ENCODE data around the gene PPAT. TPM values are rescaled to one million over a fixed set of nuclear protein-coding genes. Genes with fewer than 3 reads are reported as not detected.
"Not testable (repeated sequence)": the region's sequence is repeated elsewhere in the genome, so short reads cannot be mapped to it uniquely, and the experiment has no call there.

The PPAT gene
- polyA plus RNA-seq, 4 donors, result 19.8 to 31.7 (median 26.6) TPM

DNA sequence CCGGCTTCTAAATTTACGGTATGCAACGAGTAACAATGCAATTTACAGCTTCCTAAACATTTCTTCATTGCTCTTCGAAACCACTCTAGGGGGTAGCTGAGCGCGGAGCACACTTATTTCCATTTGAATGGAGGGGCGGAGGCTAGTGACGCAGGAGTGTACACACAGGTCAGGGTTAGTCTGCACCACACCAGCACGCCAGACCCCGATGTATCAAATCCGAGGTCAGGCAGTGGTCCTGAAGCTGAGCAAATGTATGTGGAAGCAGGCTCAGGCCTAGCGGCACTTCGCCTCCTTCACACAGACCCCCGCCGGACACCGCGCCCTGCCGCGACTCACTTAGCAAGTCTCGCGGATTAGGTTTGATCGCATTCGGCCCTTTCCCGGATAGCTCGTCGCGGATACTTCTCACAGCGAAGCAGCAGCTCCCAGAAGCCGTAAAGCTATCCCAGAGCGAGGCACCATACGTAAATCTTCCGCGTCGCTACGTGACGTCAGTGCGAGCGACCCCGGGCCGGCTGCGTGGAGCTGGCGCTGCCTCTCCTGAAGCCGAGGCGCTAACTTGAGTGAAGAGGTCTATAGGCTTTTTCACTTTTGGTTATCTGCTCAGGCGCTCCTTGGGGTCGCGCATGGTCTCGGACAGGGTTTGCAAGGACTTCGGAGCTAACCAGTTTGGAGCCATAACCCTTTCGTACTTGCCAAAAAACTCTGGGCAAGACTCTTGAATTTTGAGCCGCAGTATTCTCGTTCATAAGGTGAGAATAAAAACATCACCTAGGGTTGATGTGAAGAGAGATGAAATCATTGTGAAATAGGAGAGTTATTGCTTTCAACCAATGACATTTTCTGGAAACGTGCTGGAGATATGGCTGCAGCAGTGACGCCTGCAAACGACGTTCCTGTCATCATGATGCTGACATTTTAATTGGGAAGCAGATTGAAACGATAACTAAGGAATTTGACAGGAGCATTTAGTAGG lies 48.1 kb downstream of the PPAT start, which contains the start of gene AASDH:
AASDH (minus strand) TSS at position 469 of the 979 bp plus-strand sequence. CDS start 3,192 bp downstream, outside the sequence.
- peak; percentile 88 to 97 (median 92) for DNase-seq (ENCODE audit: low read depth in 4 of 4, low spot score in 3 of 4)

DNA sequence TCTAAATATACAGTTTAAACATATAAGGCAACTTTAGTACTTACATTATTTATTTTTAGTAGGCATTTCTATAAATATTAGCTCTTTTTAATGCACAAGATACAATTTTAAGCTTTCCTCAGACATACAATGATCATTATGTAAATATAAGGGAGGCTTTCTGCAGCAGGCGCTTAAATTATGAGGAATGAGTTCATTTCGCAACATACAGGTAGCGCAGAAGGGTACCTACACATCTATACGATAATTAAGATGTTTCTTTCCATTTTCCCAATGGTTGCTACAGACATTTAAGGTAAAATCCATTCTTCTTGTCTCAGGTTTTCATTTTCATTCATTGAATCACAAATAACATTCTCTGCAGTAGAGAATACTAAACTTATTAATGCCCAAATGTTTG lies 49.3 kb downstream of the PPAT start:
- DNase-seq (ENCODE audit: low read depth in 4 of 4, low spot score in 3 of 4), result no peak

DNA sequence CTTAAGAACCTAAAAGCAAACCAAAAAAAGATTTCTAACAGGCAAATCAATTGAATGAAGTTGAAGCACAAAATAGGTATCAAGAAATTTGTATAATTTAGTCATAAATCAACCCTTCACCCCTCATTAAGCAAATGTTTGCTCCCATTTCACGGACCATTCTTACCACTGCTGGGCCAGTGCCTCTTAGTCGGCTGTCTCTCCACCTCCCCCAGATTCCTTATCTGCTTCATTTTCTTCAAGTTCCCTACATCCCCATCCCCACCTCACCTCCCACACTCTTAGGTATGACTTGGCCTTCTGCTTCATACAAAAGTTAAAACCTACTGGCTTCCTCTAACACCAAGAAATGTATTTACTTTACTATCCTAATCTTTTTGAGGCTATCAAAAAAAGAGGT lies 60.0 kb downstream of the PPAT start:
- no peak for DNase-seq (ENCODE audit: low read depth in 4 of 4, low spot score in 3 of 4)

DNA sequence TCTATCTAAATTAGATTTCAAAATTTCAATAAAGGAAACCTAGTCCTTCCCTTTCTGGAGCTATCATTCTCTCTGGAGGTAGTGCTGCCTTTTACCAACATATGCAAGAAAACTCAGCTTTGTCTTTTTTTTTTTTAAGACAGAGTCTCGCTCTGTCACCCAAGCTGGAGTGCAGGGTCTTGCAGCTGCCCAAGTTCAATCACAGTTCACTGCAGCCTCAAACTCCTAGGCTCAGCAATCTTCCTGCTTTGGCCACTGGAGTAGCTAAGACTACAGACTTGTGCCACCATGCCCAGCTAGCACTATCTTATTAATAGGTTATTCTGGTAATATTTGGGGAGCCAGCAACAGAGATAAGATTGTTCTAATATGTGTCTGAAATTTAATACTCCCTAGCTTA lies 60.5 kb downstream of the PPAT start:
- no peak for DNase-seq (ENCODE audit: low read depth in 4 of 4, low spot score in 3 of 4)

DNA sequence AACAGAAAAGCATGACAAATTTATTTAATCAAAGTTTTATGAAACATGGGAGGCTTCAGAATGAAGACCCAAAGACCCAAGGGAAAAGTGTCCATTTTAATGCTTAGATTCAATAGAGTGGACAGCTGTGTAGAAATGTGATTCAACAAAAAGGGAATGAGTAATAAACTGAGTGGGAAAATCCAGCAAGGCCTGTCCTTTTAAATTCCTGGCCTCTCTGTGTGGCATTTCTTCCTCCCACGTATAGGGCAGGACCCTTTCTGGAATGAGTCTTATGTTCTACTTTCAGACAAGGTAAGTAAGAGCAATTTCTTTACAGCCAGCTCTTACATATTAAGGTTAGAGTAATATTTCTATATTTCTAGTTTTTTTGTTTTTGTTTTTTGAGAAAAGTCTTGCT lies 62.6 kb downstream of the PPAT start:
- DNase-seq (ENCODE audit: low read depth in 4 of 4, low spot score in 3 of 4), result no peak

DNA sequence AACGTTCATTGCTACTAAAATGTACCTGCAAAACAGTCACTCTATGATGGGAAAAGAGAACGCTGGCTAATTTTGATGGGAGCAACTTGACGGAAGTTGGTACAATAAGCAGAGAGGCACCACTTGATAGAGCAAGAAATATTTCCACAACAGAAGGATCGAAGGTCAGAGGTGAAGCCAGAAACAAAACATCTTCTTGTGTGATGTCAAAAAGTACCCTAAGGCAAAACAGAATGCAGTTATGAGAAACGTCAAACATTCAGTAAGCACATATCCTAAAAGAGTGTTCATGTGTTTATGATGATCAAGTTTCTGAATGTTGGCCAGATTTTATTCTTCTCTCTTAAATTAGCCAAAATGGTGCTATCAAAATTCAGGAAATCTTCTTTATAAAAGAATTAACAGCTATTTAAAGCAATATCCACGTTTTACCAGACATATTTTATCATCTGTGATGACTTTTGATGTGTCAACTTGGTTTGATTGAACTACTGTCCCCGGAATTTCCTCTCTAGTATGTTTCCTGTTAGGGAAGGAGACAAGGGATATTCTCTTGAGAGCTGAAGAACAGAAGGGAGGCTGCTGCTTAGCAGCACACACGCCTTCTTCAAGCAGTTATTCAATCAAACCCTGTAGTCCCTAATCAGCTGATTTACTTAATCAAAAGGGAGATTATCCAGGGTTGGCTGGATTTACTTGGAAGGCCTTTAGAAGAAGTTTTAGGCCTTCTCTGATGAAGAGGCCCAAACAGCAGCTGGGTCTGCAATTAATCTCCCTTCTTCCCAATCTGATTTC lies 63.8 kb downstream of the PPAT start:
- DNase-seq (ENCODE audit: low read depth in 4 of 4, low spot score in 3 of 4), result no peak

DNA sequence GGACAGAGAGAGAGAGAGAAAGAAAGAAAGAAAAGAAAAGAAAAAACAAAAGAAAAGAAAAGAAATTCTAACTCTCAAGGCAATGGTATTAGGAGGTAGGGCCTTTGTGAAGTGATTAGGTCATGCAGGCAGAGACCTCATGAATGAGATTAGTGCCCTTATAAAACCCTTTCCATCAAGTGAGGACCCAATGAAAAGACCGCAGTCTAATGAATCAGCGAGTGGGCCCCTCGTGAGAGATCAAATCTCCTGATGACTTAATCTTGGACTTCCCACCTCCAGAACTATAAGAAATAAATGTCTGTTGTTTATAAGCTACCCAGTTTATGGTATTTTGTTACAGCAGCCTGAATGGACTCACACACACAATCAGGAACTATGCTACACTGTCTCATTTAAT lies 65.0 kb downstream of the PPAT start:
- DNase-seq (ENCODE audit: low read depth in 4 of 4, low spot score in 3 of 4), result no peak

DNA sequence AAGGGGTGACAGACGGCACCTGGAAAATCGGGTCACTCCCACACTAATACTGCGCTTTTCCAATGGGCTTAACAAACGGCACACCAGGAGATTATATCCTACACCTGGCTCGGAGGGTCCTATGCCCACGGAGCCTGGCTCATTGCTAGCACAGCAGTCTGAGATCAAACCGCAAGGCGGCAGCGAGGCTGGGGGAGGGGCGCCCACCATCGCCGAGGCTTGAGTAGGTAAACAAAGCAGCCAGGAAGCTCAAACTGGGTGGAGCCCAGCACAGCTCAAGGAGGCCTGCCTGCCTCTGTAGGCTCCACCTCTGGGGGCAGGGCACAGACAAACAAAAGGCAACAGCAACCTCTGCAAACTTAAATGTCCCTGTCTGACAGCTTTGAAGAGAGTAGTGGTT lies 72.4 kb downstream of the PPAT start:
- not testable (repeated sequence) for DNase-seq (ENCODE audit: low read depth in 4 of 4, low spot score in 3 of 4)

DNA sequence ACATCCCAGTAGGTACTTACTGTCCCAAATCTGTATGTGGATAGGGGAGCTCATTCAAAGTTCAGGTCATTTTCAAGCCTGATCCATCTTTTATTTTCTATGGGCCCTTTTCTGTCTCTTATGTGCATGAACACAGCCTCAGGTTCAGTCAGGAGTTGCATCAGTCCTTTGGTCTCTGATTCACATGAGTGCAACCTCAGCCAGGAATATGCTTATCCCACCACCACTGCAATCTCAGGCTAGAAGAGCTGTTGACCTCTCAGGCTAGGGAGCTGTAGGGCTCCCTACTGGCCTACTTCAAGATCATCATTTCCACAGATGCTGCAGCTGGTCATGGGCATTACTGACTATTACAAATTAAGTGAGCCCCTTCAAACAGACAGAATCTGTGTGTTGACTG lies 75.3 kb downstream of the PPAT start:
- no peak for DNase-seq (ENCODE audit: low read depth in 4 of 4, low spot score in 3 of 4)

DNA sequence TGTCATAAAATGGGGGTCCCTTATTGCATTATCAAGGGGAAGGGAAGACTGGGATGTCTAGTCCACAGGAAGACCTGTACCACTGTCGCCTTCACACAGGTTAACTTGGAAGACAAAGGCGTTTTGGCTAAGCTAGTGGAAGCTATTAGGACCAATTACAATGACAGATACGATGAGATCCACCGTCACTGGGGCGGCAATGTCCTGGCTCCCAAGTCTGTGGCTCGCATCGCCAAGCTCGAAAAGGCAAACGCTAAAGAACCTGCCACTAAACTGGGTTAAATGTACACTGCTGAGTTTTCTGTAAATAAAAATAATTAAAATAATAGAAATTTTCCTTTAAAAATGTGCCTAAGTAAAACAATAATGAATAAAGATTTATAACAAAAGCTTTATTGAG lies 78.8 kb downstream of the PPAT start:
- DNase-seq (ENCODE audit: low read depth in 4 of 4, low spot score in 3 of 4), result no peak

DNA sequence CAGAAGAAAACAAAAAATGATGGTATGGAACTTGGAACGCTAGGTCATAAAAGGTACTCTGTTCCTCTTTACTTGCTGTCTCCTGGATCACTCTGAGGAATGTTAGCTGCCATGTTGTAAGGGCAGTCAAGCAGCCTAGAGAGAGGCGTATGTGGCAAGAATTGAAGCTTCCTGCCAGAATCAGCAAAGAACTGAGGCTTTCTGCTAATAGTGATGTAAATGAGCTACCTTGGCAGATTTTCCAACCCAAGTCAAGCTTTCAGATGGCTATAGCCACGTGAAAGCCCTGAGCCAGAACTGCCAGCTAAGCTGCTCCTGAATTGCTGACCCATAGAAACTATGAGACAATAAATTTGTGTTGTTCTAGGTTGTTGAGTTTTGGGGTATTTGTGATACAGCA lies 86.8 kb downstream of the PPAT start:
- no peak for DNase-seq (ENCODE audit: low read depth in 4 of 4, low spot score in 3 of 4)

DNA sequence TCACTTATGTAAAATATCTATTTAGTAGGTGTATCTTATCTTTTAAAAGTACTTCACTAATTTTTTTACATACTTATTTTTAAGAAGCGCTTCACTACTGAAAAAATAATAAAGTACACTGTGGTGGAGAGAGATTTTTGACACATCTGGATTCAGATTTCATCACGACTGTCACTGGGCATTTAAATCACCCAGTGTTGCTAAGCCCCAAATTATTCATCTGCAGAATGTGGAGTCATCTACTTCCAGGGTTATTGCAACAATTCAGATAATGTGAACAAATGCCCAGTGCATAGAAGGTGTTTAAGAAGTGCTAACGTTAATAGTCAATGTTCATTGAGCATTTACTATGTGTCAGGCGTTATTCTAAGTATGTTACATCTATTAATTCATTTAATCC lies 90.0 kb downstream of the PPAT start:
- no peak for DNase-seq (ENCODE audit: low read depth in 4 of 4, low spot score in 3 of 4)

Other genes starting within 250 kb of the PPAT start
- gene AASDH, start 48.1 kb downstream of the PPAT start, polyA plus RNA-seq (ENCODE audit: insufficient read length in 4 of 4), result 10 to 100 TPM; 22.3 to 26.2 (median 24.6) TPM
- 100 to 1,000 TPM in 3 of 4 donors, 10 to 100 TPM in 1; 66.2 to 145 (median 115) TPM for gene PAICS, start 645 bp upstream of the PPAT start, polyA plus RNA-seq (ENCODE audit: insufficient read length in 4 of 4)
- 100 to 1,000 TPM; 112 to 148 (median 119) TPM for gene SRP72, start 32.0 kb upstream of the PPAT start, polyA plus RNA-seq (ENCODE audit: insufficient read length in 4 of 4)
- gene ARL9, start 70.2 kb upstream of the PPAT start, polyA plus RNA-seq (ENCODE audit: insufficient read length in 4 of 4), result 1 to 10 TPM in 2 of 4 donors, under 1 TPM in 2; 0.41 to 1.3 (median 1.0) TPM
- gene HOPX, start 245.7 kb upstream of the PPAT start, polyA plus RNA-seq (ENCODE audit: insufficient read length in 4 of 4), result 10 to 100 TPM in 3 of 4 donors, 1 to 10 TPM in 1; 2.9 to 21.3 (median 15.1) TPM